ENCODE data around the gene SYNE1.
"Not testable (repeated sequence)": the region's sequence is repeated elsewhere in the genome, so short reads cannot be mapped to it uniquely, and the experiment has no call there.

The SYNE1 gene

DNA sequence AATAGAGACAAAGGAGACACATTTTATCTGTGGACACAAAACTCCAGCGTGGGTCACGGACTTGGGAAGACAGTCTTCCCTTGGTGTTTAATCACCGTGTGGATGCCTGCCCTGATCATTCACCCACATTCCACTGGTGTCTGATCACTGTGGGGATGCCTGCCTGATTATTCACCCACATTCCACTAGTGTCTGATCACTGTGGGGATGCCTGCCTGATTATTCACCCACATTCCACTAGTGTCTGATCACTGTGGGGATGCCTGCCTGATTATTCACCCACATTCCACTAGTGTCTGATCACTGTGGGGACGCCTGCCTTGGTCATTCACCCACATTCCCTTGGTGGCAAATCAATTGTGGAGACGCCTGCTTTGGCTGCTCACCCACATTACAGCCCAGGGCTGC, 146.2 kb downstream of the SYNE1 start:
- not testable (repeated sequence) for DNase-seq (ENCODE audit: low read depth in 2 of 2)

DNA sequence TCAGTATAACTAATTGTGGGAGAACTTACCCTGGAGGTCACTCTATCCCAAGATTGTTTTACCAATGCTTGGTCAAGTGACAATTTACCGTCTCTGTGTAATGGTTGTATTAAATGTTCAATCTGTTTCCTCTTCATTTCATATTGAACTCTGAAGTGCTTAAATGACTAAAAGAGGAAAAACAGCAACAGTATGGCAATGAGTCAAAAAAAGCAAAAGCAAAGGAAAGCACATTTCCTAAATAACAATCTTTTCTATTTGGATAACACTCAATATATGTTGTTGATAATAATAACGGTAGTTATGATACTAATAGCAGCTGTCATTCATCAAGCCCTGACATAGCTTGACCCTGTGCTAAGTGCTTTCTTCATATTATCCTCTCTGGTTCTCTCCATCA, 152.4 kb downstream of the SYNE1 start:
- DNase-seq (ENCODE audit: low read depth in 2 of 2): no peak

DNA sequence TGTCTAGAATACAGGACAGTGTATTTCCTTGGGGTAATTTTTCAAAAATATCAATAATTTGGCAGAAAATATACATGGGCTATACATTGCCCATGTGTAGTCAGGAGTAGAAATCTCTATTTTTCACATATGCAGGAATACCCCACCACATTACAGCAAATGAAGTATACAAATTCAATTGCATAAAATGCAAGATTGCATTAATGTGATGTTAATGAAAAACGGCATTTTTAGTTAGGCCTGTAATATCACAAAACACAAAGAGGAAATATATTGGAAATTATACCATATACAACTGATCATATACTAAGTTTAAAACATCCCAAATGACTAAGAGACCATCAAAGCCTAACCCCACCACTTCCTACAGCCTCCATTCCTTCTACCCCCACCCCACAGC, 154.9 kb downstream of the SYNE1 start:
- DNase-seq (ENCODE audit: low read depth in 2 of 2): no peak

DNA sequence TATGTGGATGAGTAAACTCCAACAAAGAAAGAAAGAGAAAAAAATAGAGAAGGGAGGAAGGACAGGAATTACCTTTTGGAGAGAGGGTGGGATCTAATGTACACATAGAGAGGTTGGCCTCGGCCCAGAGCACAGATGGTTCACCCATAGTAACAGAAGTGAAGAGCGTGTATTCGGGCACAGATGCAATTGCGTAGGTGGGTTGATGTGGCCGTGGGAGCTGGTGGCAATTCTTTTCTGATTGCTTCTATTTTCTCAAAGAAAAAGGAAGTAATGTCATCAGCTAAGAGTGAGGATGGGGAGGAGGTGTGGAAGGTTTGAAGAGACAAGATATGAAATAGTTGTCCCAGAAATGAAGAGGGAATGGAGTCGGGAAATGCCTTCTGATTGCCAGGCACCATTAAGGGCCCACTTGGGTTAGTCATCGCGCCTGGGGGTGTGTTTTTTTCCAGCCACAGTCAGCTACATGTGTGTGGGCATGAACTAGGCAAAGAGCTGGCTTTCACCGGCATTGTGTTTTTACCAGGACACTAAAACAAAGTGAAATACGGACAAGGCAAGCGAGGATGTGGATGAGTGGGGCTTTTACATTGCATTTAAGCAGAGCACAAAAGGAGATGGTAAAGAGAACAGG, 158.7 kb downstream of the SYNE1 start:
- no peak for DNase-seq (ENCODE audit: low read depth in 2 of 2)

DNA sequence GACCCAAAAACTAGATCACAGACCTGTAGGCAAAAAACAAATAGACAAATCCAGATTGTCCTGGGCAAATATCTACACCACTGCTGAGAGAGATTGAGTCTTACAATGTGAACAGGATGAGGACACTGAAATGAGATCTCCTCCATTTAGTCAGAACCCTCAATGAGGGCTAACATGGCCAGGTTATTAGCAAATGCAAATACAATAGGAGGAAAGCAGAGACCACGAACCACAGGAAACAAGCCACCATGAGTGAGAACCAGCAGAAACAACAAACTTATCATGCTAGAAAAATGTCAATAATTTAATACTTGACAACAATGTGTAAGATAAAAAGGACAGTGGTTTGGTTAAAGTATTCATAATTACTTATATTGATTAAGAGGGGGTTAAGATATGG, 162.8 kb downstream of the SYNE1 start:
- DNase-seq (ENCODE audit: low read depth in 2 of 2): no peak

DNA sequence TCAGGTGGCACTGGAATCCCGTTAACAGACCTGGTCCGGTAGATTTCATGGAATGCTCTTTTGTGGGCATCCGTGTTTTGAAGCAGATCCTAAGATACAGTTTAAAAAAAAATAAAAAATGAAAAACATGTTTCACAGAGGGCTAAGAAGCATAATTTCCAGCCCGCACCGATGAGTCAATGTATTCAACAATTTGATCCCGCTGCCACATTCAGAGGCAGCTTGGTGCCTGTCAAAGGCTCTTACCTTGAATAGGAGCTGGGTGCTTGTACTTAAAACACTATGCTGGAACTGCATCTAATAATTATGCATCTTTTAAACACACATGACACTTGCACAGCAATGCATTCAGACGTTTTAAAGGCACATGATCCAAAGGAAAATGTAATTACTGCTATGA, 164.8 kb downstream of the SYNE1 start:
- DNase-seq (ENCODE audit: low read depth in 2 of 2): no peak

DNA sequence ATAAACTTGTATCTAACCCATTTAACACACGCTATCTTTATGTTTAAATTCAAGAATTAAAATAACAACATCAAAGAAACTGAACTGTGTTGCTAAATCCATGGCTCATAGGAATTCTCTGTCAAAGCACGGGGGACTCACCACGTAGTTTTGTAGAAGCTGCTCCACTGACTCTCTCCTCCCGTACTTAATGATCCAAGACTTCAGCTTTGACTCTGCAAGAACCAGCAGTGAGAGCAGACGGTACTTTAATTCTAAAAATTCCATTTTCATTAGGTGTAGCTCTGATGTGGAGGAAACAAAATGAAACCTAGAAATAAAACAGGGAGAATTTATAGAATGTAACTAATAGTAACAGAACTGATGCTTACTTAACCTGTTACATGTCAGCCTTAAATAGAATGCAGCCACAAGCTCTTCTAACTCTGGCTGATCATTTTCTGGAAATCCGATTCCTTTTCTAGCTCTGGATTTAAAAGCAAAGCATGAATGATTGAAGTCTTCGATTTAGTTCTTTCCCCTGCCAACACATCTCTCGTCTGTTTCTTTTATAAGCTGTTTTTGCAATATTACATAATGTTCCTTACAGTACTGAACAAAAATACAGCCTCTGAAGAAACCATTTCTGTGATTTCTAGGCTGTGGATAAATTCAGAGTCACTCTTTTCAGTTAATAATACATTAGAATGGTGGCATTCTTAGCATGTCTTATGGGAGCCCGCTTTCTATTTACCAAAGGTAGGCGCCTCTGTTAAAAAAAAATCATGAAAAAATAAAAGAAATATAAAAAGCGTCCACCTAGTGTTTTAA, 165.5 kb downstream of the SYNE1 start:
- no peak for DNase-seq (ENCODE audit: low read depth in 2 of 2)

DNA sequence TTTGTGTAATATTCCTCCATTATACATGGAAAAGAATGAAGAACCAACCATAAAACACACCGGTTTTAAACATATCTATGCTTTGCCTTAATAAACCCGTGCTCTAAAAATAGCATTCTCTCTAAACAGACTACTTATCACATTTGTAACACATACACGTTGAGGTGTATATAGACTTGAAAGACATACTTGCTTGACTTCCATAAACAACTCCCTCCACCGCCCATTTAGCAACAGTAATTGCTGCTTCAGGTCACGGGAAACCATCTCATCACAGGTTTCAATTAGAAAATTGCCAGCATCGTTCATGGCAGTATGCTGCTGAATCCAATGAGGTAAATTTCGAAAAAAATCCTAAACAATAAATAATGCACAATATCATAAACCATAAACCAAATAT, 174.0 kb downstream of the SYNE1 start:
- no peak for DNase-seq (ENCODE audit: low read depth in 2 of 2)

DNA sequence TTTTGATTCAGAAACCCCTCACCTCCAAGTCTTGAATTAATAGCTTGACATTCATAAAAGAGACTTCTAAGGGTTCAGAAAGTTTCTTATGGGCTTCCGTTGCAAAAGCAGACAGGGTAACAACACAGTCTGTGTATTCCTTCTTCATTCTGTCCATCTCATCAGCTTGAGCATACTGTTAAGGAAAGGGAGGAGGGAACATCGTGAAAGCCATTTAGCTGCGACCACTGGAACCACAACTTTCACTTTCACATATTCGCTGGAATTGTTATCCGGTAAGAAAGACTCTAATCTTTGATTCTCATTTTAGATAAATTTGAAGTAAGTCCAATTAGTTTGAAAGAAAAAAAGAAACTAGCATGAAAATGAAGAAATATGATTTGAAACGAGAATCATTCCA, 174.4 kb downstream of the SYNE1 start:
- no peak for DNase-seq (ENCODE audit: low read depth in 2 of 2)

DNA sequence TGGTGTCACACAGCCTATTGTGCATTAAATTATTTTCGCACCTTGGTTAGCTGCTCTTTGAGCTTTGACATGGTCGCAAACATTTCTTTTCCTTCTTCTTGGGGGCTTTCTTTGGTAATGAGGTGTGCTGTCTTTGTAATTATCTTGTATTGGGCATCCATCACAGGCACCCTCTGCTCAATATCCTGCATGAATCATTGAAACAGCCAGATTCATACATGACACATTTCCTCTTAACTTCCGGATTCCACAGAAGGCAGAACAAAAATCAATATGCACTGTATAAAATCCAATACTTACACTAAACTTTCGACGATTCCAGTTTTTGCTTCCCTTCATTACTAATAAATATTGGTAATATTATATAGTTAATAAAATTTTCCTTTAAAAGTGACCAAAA, 175.6 kb downstream of the SYNE1 start:
- no peak for DNase-seq (ENCODE audit: low read depth in 2 of 2)

DNA sequence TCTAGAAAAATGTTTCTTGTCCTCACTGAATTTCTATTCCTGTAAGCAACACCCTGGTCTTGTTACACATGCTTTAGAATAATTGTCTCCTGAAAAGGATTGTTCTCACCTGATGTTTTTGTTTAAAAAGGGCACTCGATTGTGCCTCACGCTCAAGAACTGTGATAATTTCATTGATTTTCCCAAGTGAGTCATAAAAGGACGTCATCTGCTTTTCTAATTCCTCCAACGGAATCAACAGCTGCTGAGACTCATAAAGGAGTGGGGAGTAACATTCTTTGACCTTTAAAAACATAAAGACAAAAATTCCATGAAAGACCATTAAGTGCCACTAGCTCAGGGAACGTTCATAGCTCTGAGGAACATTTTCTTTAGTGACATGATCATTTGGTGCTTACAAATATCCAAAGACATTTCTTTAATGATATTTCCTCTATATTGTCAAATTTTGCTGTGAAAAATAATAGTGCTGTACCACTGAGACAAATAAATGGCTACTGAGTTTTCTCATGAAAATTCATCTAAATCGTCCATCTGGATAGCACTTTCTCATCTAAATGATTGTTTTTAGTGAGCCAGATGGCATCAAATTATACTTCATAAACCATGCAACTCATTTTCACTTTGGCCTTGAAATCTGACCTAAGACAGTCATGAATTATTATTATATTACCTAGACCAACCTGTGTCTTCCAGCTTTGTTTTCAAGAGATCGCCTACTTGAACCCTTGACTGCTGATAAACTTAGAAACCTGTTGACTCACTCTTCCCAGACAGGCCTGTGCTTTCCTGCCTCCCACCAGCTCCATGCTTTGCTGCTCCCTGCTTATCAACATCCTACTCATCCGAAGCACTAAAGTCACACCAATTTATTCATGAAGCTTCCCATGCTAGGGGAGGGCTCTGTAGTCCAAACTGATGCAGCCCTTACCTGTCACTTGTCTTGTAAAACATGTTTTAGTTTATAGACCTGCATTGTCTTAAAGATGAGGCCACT, 178.2 kb downstream of the SYNE1 start:
- DNase-seq (ENCODE audit: low read depth in 2 of 2): no peak

DNA sequence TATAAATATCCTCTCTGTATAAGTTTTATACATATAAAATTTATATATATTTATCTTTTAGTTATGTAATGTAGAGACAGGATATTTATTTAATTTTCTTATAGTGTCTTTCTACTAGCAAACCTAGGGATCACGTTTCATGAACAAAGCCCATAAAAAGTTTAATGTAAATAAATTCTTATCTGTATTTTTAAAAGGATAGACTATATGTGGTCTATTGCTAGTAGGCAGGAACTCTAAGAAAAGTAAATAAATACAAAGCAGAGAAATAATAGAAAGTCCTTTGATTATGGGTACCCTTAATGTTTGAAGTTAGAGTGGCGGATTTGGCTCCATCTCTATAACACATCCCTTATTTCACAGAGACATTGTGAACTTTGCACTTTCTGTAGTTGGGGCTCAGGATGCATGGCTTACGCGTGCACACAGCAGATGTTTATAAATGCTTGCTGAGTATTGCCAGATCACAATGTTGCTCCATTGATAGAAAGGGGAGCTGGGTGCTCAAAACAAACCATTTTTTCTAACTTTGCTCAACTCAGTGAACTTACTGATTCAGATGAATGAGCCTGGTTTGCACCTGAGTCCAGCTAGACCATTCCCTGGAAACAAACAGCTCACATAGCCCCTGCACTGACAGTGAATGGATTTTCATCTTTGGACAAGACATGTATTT, 179.1 kb downstream of the SYNE1 start:
- no peak for DNase-seq (ENCODE audit: low read depth in 2 of 2)

DNA sequence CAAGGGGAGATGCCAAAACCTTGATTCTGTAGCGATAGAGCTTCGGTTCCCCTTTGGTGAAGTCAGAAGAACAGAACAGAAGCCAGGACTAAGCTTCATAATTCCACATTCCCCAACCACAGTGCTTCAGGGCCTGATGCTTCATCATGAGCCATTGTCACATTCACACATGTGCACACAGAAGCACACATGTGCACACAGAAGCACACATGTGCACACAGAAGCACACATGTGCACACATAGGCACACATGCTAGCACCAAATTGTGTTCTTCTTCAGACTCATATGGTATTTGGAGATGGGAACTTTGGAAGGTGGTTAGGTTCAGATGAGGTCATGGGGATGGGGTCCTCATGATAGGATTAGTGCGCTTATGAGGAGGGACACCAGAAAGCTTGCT, 183.2 kb downstream of the SYNE1 start:
- no peak for DNase-seq (ENCODE audit: low read depth in 2 of 2)

DNA sequence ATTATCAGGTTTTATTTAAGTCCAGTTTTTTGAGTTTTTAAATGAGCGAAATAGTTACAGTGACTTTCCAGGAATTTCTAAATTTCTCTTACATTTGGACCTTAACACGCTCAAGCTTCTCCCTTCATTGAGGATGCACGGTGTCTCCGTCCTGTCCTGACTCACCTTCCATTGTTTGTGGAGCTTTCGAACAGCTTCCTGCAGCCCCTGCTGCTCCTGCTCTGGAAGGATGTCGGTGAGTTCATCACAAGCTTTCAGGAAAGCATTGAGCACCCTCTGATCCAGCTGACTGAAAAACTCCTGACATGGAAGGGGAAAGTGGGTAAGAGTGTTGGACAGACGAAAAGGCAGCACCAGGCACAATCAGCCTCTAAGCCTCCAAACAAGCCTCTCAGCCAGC, 183.7 kb downstream of the SYNE1 start:
- no peak for DNase-seq (ENCODE audit: low read depth in 2 of 2)

DNA sequence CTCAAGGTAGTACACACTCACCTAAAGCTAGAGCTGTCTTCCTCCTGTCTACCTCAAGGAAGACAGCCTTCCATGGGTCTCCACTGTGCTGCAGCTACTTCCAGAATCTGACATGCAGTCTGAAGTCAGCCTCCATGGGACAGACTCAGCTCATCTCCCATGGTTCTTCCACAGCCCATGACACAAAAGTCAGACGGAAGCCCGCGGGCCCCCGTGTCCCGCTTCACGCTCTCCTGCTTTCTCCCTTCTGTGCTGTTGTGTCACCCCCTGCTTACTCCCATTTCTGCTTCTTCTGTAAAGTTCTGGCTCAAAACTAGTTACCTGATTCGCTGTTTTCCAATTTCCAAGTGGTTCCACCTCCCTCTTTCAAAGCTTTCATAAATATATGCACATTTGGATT, 184.5 kb downstream of the SYNE1 start:
- no peak for DNase-seq (ENCODE audit: low read depth in 2 of 2)

DNA sequence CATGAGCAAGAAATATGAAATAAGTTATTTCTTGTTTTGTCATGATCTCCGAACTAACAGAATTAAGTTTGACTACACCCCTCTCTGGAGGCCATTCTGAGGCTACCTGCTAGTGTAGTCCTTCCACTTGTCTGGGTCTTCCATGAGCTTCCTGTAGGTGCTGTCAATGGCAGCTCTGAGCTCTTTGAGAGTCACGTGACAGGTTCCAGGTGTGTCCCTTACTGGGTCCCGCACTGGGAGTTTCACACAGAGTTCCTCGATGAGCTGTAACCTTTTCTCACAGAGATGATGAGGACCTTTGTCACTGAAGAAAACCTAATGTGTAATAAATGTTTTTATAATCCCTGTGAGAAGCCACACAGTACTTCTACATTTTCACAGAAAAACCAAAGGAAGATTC, 186.6 kb downstream of the SYNE1 start:
- DNase-seq (ENCODE audit: low read depth in 2 of 2): no peak

DNA sequence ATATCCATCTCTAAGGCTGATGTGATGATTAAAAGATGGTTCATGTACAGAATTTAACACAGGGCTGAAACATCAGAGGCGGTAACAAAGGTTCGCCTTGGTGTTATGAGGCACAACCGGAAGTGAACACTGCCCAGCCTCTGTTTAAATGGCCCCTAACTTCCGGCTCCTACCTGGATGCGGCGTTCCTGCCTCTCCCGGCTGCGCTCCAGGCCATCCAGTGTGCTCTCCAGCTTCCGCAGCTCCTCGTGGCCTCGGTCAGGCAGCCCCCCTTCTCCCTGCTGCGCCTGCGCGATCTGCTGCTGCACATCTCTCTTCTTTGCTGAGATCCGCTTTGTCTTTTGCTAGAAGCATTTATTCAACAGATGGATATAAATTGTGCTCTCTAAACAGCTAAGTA, 195.3 kb downstream of the SYNE1 start:
- DNase-seq (ENCODE audit: low read depth in 2 of 2): no peak

DNA sequence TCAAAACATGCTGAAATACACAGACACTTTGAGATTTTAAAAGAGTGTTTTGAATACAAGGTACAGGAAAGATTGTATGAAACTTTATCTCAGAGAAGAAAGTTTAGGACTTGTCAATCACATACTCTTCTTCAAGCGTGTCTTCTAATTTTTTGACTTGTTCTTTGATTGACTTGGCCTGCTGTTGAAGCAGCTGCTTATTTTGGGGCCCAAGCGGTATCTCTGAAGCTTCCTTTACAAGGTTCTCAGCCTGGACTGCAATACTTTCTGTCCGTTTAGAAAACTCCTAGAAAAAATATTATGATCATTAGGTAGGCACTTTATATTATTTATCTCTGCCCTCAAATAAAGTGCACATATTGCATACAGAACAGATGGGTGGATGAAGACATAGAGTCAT, 201.3 kb downstream of the SYNE1 start:
- no peak for DNase-seq (ENCODE audit: low read depth in 2 of 2)

DNA sequence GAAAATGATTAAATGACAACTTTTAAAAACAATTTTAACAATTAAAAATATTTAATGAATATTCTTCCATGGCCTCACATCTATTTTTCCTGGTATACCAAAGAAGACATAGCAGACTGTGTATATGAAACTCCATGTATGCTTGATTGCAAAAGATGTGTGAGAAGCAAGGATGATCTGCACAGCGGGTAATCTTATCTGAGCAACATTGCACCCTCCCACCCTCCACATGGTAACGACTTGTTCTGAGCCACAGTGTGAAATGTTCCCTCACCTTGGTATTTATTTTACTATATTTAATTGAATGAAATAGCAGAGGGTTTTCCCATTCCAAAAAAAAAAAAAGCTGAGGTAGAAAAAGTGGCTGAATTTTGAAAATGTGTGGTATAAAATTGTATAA, 204.4 kb downstream of the SYNE1 start:
- no peak for DNase-seq (ENCODE audit: low read depth in 2 of 2)

DNA sequence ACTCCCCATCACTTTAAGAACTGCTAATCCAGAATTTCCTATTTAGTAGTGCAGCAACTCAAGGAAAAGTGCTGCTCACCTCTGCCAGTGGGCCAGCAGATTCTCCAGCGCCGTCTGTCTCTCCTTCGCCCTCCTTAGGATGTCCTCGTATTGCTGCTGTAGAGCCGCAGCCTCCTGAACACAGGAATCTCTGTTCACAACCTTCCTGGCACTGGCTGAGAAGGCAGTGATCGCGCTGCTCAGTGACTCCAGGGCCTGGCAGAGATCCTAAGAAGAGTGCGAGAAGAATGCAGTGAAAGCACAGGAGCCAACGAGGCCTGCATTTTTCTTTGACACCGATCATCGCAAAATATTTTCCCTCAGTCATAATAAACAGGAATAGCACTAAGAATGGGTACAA, 209.0 kb downstream of the SYNE1 start:
- no peak for DNase-seq (ENCODE audit: low read depth in 2 of 2)

DNA sequence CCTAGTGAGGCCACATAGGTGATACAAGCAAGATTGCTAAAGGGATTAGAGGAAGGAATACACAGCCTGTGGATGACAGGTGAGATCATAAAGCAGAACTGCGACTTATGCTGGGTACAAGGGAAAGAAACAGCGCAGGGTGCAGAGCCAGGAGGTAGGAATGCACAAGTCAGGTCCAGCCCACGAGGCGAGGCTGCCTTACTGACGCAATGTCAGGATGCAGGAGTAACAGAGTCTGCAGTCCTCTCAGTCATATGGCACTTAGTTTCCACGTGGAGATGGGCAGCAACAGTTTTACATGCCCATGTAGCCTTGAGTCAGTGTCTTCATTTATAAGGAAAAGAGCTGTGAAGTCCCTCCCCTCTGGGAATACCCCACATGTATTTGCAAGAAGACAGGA, 210.9 kb downstream of the SYNE1 start:
- DNase-seq (ENCODE audit: low read depth in 2 of 2): no peak
